Fibroblast of lung (primary cell): Measurements from ENCODE around the gene MACROD2. TPM values are rescaled to one million over a fixed set of nuclear protein-coding genes. Genes with fewer than 3 reads are reported as not detected.

Experiments
- DNase-seq, 2 donors: peaks; one replicate each; pipeline versions ENCODE4 v3.0.0 to v3.0.0-alpha.2; 2010; ENCODE audit warnings: low read depth in 2 of 2
- H2AFZ ChIP-seq: 2 replicates; pipeline ENCODE4 v1.5.1; 2012; ENCODE audit warnings: low read length, control low read depth, inconsistent platforms
- H3K27ac ChIP-seq: 2 replicates; pipeline ENCODE4 v1.5.1; 2011; ENCODE audit warnings: low read length, control low read depth; ENCODE audit not compliant: insufficient read depth
- H3K27me3 ChIP-seq: 2 replicates; pipeline ENCODE4 v1.5.1; 2011; ENCODE audit warnings: mild to moderate bottlenecking, low read length; ENCODE audit not compliant: control insufficient read depth, insufficient read depth
- H3K36me3 ChIP-seq: 2 replicates; pipeline ENCODE4 v1.5.1; 2011; ENCODE audit warnings: low read length; ENCODE audit not compliant: control insufficient read depth, insufficient read depth
- H3K4me1 ChIP-seq: 2 replicates; pipeline ENCODE4 v1.5.1; 2011; ENCODE audit warnings: low read length; ENCODE audit not compliant: control insufficient read depth, insufficient read depth; ENCODE audit errors: extremely low read depth
- H3K4me2 ChIP-seq: 2 replicates; pipeline ENCODE4 v1.5.1; 2011; ENCODE audit warnings: low read length, control low read depth; ENCODE audit not compliant: insufficient read depth; ENCODE audit errors: extremely low read depth
- H3K4me3 ChIP-seq, 4 experiments: fragments of 200-600 bp in 1 of 4; sonication (generic) in 1 of 4; replicated peaks in 1 of 4; 2 replicates each; pipeline ENCODE4 v1.5.1; 2011 to 2016; ENCODE audit warnings: low read length in 4 of 4, low read depth in 3 of 4, mild to moderate bottlenecking in 3 of 4, control low read depth in 2 of 4, inconsistent platforms in 1 of 4, mixed read lengths in 1 of 4; ENCODE audit not compliant: insufficient read depth in 1 of 4; ENCODE audit errors: control extremely low read depth in 1 of 4
- H3K79me2 ChIP-seq: 2 replicates; pipeline ENCODE4 v1.5.1; 2012; ENCODE audit warnings: mild to moderate bottlenecking, low read length, inconsistent platforms; ENCODE audit not compliant: control insufficient read depth, insufficient read depth
- H3K9ac ChIP-seq: 2 replicates; pipeline ENCODE4 v1.5.1; 2011; ENCODE audit warnings: mild to moderate bottlenecking, low read length, control low read depth; ENCODE audit not compliant: insufficient read depth
- H3K9me3 ChIP-seq: 2 replicates; pipeline ENCODE4 v1.5.1; 2012; ENCODE audit warnings: low read depth, low read length; ENCODE audit not compliant: control insufficient read depth, insufficient read depth
- H4K20me1 ChIP-seq: 2 replicates; pipeline ENCODE4 v1.5.1; 2011; ENCODE audit warnings: low read length; ENCODE audit not compliant: control insufficient read depth, insufficient read depth; ENCODE audit errors: extremely low read depth
- CTCF ChIP-seq, 2 donors: IDR thresholded peaks in 1 of 2; conservative IDR thresholded peaks in 1 of 2; 1 replicate in 1 of 2; 2 replicates in 1 of 2; pipeline ENCODE4 v1.5.1; 2011 to 2012; ENCODE audit warnings: low read length in 2 of 2, control low read depth in 1 of 2, inconsistent platforms in 1 of 2, low read depth in 1 of 2, mild to moderate bottlenecking in 1 of 2
- EZH2 ChIP-seq: IDR thresholded peaks from 2 replicates; pipeline ENCODE4 v1.5.1; 2012; ENCODE audit warnings: low read length, control low read depth, mild to moderate bottlenecking; ENCODE audit errors: missing control alignments
- polyA plus RNA-seq, 2 donors: library from polyadenylated mRNA; depleted of rRNA in 1 of 2; stranded (reverse) in 1 of 2; unstranded in 1 of 2; fragments of >200 nt; gene quantifications; 2 replicates each; pipeline ENCODE4 v1.2.1, GENCODE V29; 2011 to 2012; ENCODE audit warnings: missing spikeins in 1 of 2
- total RNA-seq: library from RNA; depleted of rRNA; stranded (reverse); fragments of >200 nt; gene quantifications from 2 replicates; pipeline ENCODE4 v1.2.1, GENCODE V29; 2014

The MACROD2 gene
- total and polyA plus RNA-seq, 2 donors (not counting 1 experiment from before 2014, with no cell fraction given): 0.54 to 1.7 TPM

GRCh38 chr20:15461938-15462337, 1466.6 kb downstream of the MACROD2 start:
- H3K79me2 ChIP-seq: no peaks in the 10 kb centered on the region
- H4K20me1 ChIP-seq: no peaks in the 10 kb centered on the region
- no peaks in the 10 kb centered on the region for H3K4me1 ChIP-seq
- H3K27me3 ChIP-seq: no peaks in the 10 kb centered on the region
- no peak overlapping the region for H3K9ac ChIP-seq
- H3K4me3 ChIP-seq: no peak overlapping the region
- no peak overlapping the region for H3K27ac ChIP-seq
- H3K9me3 ChIP-seq: no peaks in the 10 kb centered on the region
- no peak overlapping the region for H3K4me2 ChIP-seq
- no peaks in the 10 kb centered on the region for H3K36me3 ChIP-seq
- TF ChIP-seq EZH2 (no peak), CTCF (conservative IDR thresholded peaks at IDR 0.05 in 1 of 2, IDR thresholded peaks at IDR 0.05 in 1 of 2; ENCODE audit: low read depth in 1 of 2, low read length in 2 of 2) (no peak)
- DNase-seq: no peak
- H2AFZ ChIP-seq: no peak overlapping the region

GRCh38 chr20:15475483-15475882, 1480.2 kb downstream of the MACROD2 start:
- H4K20me1 ChIP-seq: no peaks in the 10 kb centered on the region
- no peak overlapping the region for H3K4me3 ChIP-seq
- H3K27me3 ChIP-seq: no peaks in the 10 kb centered on the region
- H3K4me1 ChIP-seq: no peaks in the 10 kb centered on the region
- no peak for DNase-seq
- no peak overlapping the region for H3K9ac ChIP-seq
- no peaks in the 10 kb centered on the region for H3K79me2 ChIP-seq
- no peak overlapping the region for H3K4me2 ChIP-seq
- H3K36me3 ChIP-seq: no peaks in the 10 kb centered on the region
- no peak for TF ChIP-seq EZH2
- TF ChIP-seq CTCF (conservative IDR thresholded peaks at IDR 0.05 in 1 of 2, IDR thresholded peaks at IDR 0.05 in 1 of 2; ENCODE audit: low read depth in 1 of 2, low read length in 2 of 2): no peak
- H2AFZ ChIP-seq: no peak overlapping the region
- no peak overlapping the region for H3K27ac ChIP-seq
- no peaks in the 10 kb centered on the region for H3K9me3 ChIP-seq

GRCh38 chr20:15476186-15476585, 1480.9 kb downstream of the MACROD2 start:
- Histone ChIP-seq H3K27ac (no peak overlapping the region), H3K9me3 (no peaks in the 10 kb centered on the region), H3K79me2 (no peaks in the 10 kb centered on the region), H3K4me2 (no peak overlapping the region), H2AFZ (no peak overlapping the region), H3K36me3 (no peaks in the 10 kb centered on the region), H3K4me1 (no peaks in the 10 kb centered on the region), H3K27me3 (no peaks in the 10 kb centered on the region), H3K9ac (no peak overlapping the region), H4K20me1 (no peaks in the 10 kb centered on the region), H3K4me3 (no peak overlapping the region)
- DNase-seq: no peak
- TF ChIP-seq CTCF (conservative IDR thresholded peaks at IDR 0.05 in 1 of 2, IDR thresholded peaks at IDR 0.05 in 1 of 2; ENCODE audit: low read depth in 1 of 2, low read length in 2 of 2) (no peak), EZH2 (no peak)
